HG03354 (cell line): Measurements from ENCODE around the gene MTNR1A.
A peak's percentile ranks its signal among the peaks of the same experiment; 100 is the strongest.

Experiments
- ATAC-seq: cut with Tn5 transposase; IDR thresholded peaks from one replicate; pipeline ENCODE4 v1.9.1; 2021; ENCODE audit warnings: mild to moderate bottlenecking; ENCODE audit not compliant: unreplicated experiment, poor library complexity, severe bottlenecking

The MTNR1A gene

DNA sequence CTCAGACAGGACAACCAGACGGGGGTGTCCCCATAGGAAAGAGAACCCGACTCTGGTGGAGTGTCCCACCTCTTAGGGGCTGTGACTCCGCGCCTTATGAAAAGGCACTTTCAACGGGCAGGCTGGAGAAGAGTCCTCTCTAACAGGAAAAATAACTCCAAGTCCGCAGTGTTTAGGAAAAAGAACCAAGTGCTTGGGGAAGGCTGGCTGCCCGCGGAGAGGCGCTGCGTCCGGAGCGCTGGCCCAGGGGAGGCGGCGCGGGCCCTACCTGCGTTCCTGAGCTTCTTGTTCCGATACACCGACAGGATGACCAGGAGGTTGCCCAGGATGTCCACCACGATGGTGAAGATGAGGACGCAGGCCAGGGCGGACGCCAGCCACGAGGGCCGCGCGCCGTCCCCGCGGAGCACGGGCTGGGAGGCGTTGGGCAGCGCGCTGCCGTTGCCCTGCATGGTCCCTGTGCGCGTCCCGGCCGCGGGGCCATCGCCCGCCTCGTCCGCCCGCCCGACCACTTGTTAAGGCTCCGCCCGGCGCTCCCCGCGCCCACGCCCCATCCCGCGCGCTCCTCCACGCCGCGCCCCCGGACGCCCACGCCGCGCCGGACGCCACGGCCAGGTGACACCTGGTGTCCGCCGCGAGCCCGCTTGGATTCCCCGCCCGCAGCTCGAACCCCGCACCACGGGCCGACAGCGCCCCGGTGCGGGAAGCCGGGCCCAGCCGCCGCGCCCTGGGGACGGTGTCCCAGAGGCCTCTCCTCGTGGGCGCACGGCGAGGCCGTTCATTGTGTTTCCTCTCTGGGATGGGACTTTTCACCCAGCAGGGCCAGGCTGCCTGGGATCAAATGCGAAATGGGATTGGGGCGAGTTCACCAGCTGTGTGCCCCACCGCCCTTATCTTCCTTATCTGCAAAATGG lies at the start of gene MTNR1A:
TSS of gene MTNR1A (minus strand) at position 654 of the 914 bp plus-strand sequence. CDS start at position 452, 202 bp downstream.
- ATAC-seq, result no peak

DNA sequence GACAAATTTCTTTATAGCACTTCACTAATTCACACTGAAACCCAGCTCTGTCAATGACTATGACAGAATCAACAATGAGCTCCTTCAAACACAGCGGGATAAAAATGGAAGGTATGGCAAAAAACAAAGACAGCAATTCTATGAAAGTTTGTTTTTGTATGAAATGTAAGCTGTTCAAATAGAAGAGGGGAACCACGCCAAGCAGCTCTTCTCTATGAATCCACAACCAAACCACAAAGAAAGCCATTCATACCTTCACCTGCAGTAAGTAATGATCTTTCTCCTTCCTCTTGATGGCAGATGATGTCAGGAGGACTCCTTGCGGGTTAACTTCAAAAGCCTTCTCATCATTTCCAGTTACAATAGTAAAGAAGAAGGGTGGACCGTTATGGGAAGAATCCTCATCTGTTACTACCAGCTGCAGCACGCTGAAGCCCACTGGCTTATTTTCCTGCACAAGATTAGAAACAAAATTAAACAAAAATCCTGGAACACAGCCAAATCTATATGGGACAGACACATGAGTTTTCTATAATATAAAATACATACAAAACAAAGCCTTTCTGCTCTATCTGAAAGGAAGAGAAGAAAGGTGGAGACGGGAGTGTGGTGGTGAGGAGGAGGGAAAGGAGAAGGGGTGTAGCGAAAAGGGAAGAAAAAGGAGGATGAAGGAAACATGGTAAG lies 48.9 kb upstream of the MTNR1A start:
- no peak for ATAC-seq

DNA sequence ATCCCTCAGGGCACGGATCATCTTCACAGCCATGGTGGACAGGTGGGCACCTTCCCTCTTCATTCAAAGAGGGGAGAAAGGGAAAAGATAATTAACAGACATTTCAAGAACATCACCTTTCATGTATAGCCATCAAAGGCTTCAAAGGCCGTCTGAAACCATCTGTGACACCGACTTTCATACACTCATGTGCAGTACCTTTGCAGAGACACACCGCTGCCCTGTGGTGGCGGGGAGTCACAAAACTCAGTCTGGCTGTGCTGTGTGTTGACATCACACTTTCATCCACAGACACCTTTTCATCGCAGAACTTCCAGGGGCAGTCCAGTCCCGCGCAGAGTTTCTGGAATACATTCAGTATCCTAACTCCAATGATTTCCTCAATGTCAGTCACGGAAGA lies 47.6 kb upstream of the MTNR1A start:
- ATAC-seq, result no peak

DNA sequence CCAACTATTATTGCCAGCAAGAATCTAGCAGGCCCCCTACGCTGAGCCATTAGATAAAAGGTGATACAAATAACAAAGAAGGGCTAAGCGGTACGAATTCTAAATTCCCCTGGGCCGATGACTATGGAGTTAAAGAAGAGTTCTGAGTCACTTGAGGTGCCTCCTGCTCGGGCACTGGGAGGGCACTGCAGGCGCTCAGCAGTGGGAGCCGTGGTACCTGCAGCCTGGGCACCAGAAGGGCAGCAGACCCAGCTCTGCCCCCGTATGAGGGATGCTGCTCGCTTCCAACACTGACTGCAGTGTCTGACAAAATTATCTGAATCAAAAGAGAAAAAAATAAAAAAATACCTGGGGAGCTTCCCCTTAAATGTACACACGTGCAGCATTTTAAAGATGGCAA lies 44.1 kb upstream of the MTNR1A start:
- no peak for ATAC-seq

DNA sequence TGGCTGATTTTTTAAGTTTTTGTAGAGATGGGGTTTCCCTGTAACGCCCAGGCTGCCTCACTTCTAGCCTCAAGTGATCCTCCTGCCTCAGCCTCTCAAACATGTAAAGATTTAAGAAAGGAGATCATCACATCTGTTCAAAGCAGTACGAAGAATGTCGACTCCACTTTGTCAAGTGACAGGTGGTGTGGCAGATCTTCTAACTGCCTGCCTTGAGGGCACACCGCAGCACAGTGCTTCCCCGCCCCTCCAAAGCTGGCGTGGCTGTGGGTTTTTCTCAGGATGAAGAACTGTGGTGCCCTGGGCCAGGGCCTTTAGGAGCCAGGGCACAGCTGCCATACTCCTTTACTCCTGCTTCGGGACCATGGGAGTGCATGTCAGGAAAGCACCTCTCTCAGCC lies 43.3 kb upstream of the MTNR1A start:
- ATAC-seq, result no peak

DNA sequence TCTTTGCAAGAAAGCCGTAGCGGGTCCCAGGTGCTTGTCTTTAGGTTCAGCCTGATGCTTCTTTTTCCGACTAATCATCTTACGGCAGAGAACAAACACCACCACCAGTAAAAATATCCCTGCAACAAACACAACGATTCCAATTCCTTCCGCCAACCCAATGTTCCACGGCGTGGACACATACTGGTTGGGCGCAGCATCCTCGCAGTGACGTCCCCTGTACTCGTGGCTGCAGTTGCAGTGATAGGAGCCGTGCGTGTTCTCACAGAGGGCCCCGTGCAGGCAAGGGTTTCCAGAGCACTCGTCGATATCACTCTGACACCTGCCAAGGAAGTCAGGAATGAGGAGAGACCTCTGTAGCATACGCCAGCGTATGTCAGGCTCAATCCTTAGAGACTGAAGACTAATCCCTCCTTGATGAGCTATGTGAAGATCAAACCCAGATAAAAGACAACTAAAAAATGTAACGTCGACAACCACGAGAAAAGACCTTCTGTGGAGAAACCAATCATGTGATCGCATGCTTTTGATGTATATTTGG lies 41.6 kb upstream of the MTNR1A start:
- no peak for ATAC-seq

DNA sequence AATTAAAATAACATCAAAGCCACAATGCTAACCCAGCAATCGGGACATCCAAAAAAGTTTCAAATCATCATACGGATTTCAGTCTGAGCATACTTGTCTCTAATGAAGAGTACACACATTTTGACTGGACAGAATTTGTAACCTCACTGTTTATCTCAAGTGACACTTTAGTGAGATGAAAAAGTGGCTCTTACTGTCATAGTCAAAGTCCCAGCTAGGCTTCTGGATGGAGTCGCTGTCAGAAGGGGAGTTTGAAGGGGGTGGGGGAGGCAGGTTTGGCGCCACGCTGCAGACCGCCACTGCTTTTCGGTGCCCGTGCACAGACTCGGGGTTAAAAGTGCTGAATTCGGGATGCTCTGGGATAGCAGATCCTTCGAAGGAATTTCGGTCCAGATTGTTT lies 41.0 kb upstream of the MTNR1A start:
- no peak for ATAC-seq

DNA sequence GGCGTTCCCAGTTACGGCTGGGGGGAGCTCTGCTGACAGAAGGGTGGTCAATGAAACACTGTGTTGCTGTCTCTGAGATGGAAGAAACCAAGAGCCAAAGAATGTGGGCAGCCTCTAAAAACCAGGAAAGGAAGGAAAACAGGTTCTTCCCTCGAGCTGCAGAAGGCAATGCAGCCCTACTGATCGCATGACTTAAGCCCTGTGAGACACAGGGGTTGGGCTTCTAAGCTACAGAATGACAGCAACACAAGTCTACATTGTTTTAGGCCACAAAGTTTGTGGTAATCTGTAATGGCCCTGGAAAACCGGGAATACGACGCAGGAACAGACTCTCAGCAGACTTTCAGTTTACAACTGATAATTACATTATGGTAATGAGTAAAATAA lies 38.2 kb upstream of the MTNR1A start:
- ATAC-seq, result no peak

DNA sequence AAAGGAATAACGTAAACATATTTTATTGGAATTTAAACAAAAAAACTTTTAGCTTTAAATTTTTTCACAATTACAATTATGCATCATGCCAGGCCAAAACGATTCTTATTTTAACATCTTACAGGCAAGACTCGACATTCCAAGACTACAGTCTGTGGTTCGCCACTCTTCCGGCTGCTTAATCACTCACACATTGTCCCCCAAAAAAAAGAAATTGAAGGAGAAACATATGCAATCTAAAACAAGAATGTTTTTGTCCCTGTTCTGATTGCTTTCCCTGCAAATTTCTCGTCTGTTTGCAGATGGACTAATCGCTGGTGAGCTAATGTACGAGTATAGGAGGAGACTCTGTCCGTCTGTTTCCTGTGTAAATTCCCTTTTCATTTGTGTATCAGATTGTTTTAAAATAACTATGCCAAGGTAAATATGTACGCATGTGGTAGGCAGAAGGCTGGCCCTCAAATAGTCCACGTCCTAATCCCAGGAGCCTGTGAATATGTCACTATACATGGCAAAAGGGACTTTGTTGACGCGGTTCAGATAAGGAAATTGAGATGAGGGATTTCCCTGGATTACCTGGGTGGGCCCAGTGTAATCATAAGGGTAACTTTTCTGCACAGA lies 37.7 kb upstream of the MTNR1A start:
- ATAC-seq, result no peak

DNA sequence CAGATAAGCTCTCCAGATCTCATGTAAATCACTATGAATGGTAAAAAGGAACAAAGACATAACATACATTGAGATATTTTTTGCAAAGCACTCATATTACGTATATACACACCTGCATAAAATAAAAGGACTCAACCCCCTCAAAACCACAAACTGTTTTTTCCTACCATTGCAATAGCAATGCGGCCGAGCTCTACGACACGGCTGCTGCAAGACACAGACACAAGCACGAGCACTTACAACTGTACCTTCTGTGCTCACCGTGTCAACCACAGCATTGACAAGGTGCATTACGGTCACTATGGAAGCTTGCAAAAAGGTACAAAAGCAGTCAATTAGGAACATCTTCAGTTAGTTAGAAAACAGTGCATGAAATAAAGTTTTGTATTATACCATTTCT lies 37.1 kb upstream of the MTNR1A start:
- ATAC-seq, result no peak

DNA sequence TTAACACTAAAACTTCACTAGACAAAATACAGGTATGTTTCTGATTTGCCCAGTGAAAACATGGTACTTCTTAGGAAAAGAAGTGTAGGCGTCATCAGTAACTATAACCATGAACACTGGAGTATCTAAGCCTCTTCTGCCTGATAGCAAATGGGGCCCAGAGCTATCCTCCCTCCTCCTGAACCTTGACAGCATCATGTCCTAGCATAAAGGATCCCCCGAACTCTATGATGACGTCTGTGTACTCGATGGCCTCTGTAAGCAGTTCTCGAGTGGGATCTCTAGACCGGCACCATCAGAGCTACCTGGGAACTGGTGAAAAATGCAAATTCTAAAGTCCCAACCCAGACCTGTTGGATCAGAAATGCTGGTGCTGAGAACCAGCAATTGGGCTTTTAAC lies 36.3 kb upstream of the MTNR1A start:
- no peak for ATAC-seq

DNA sequence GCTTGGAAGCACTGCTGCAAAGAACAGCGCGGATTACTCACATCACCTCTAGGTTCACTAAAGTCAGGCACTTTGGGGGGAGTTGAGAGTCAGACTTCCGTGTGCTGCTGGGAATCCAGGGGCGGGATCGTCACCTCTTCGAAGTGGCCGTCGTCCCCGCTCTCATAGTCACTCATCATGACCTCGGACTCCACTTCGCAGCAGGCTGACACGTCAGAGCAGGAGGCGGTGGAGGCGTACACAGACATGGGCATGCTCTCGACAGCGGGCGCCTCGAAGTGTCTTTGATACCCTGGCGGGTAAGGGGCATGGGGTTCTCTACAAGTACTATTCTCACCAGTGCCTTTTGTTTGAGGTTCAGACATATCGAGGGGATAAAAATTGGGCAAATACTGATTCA lies 33.1 kb upstream of the MTNR1A start:
- no peak for ATAC-seq

DNA sequence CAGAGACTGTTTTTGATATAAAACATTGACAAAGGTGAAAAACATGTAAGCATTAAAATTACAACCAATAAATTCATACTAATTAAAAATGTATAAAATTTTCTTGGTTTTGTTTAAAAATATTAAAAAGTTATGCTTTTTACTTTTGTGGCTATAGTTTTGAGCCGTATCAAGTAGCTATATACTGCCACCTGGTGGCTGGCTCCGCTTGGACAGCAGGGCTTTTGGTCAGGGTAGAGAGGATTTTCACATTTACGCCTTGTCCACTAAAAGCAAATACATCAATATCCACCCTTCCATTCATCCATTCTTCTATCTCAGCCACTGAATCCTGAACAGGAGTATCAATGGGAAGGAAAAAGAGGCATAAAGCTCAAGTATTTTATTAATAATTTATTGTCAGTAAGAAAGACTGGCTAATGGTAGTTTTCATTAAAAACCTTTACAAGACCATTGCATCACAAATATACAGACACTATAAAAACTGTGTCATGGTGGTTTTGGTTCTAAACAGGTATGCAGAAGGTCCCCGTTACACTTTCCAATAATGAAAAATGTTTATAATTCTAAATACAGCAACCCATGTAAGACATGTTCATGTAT lies 32.1 kb upstream of the MTNR1A start:
- peak; percentile 85 for ATAC-seq

DNA sequence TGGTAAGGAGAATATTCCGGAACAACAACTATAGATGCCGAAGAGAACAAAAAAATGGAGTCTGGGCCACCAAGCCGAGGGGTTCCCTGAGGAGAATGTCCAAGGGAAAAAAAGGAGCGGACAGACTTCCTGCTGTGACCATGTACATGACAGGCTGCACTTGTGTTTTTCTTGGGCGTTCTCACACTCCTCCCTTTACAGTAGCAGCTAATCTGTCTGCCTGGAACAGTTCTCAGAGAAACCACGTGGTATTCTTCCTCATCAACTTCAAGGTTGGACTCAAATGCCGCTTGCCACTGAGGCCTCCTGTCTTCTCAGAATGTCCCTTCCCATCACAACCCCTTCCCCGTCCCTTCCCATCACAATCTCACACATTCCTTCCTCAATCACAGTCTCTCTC lies 30.8 kb upstream of the MTNR1A start:
- ATAC-seq, result no peak

DNA sequence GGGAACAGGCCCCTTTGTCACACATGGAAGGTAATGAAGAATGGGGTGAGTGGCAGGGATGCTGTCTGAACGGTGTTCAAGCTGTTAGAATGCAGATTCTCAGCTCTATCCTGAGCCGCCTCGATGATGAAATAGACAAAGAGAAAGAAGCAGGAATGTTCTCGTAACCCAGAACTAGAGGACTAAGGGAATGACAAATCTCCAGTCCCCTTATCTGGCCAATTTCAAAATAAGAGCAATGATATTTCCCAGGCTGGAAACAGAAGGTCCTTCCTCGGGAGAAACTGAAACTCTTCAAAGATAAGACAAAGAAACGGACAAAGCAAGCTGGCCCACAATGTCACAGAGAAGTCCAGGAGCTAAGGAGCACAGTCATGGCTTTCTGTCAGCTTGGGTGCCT lies 29.5 kb upstream of the MTNR1A start:
- ATAC-seq, result no peak

DNA sequence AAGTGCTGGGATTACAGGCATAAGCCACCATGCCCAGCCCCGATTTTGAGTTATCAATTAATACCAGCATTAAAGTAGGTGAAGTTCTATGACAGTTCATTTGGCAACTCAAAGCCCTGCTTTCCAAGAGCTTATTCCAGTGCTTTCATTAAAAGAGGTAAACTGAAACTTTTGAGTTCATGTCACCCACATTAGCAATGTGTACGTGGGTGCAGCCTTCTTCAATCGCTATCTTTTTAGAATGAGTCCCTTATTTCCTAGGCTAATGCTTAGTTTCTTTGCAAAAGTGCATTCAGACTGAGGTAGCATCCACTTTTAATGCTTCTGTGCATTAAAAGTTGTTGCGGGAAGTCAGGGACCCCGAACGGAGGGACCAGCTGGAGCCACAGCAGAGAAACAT lies 26.1 kb upstream of the MTNR1A start:
- no peak for ATAC-seq

DNA sequence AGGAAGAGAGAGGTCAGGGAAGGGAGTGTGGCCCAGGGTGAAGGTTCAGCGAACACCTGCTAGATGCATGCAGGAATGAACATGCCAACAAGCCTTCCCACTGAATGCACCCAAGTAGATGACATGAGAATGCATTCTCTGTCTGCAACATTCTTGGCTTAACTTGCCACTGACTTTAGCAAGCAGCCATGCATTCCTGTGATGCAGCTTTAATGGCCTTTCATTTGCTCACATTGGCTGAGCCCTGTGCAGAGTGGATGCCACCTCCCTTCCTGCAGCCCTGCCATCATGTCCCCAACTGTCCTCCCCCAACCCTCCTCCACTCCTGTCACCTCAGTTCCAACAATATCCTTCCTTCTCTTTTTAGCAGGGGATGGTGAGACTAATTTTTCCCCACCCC lies 25.3 kb upstream of the MTNR1A start:
- ATAC-seq, result no peak

DNA sequence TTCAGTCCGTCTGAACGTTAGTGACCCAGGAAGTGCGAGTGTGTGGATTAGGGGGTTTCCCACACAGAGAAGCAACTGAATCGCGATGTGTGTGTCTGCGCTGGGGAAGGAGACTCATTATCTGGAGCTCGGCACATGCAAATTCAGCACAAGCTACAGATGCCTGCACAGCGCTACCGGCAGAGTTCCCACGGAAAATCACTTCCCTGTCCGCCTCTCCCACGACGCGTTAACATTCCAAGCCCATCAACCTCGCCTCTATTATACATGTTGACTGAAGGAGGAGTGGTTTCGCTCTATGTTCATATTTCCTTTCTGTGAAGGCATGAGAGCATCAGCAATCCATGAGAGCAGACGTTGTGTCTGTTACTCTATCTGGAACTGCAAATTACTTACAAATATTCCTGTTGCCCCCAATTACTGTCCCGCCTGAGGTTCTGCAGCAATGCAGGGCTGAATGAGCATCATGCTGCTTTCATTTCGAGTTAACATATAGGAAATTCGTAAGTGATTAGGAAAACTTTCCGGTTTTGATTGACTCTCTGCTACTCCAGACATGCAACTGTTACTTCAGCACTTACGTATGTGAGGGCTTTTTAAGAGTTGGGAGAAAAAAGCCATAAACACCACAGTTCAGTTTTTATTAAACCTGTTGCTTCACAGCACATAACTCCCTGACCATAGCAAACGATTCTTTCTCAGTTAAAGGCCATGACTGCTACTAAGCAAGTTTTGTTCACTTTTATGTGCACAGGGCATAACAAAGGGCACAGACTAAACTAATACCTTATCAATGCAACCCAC lies 15.0 kb upstream of the MTNR1A start:
- ATAC-seq, result no peak

DNA sequence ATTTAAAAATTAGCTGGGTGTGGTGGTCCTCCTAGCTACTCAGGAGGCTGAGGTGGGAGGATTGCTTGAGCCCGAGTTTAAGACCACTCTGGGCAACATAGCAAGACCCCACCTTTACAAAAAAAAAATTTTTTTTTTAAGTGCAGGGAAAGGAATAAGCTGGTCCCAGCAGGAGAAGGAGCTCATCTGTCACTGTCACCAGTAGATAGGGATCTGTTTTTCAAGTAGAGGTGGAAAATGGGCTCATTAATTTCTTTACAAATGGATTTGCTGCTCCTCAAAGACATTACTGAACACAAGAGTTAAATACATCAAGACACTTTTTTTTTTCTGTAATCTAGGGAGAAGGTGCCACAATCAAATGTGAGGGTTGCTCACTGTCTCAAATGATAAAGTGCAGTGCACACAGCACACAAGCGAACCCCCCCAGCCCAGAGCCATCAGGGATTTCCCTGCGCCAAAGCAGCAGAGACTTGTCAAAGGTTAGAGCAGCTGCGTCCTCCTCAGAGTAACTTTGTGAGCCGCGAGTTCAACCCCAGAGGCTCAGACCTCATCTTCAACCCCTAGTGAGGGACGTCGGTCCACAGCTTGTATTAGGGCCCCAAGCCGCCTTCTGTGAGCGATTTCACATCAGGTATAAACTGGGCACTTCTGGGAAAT lies 14.3 kb upstream of the MTNR1A start:
- no peak for ATAC-seq
